HG03460 (cell line): ENCODE data around the gene SCN3B.
A peak's percentile ranks its signal among the peaks of the same experiment; 100 is the strongest.

Source experiments
- ATAC-seq: cut with Tn5 transposase; IDR thresholded peaks from one replicate; pipeline ENCODE4 v1.9.1; 2021; ENCODE audit not compliant: unreplicated experiment

Gene SCN3B

GRCh38 chr11:123654566-123655081 is at the start of gene SCN3B:
TSS of gene SCN3B (minus strand) at chr11:123654624. CDS start at chr11:123653801, 823 bp downstream.
- ATAC-seq, result no peak

- ATAC-seq, result no peak
Observed at GRCh38 chr11:123702696-123703095, 48.3 kb upstream of the SCN3B start.

- no peak for ATAC-seq
Observed at GRCh38 chr11:123702139-123702538, 47.7 kb upstream of the SCN3B start.

GRCh38 chr11:123700772-123701171 is 46.3 kb upstream of the SCN3B start:
- ATAC-seq, result no peak

- ATAC-seq, result no peak
Observed at GRCh38 chr11:123698546-123699127, 44.2 kb upstream of the SCN3B start.

- no peak for ATAC-seq
Observed at GRCh38 chr11:123696183-123696582, 41.8 kb upstream of the SCN3B start.

GRCh38 chr11:123695231-123695630 is 40.8 kb upstream of the SCN3B start:
- ATAC-seq, result no peak

- no peak for ATAC-seq
Observed at GRCh38 chr11:123694551-123694950, 40.1 kb upstream of the SCN3B start.

GRCh38 chr11:123692961-123693360 is 38.5 kb upstream of the SCN3B start:
- ATAC-seq, result no peak

GRCh38 chr11:123690485-123690884 is 36.1 kb upstream of the SCN3B start:
- no peak for ATAC-seq

GRCh38 chr11:123684601-123685000 is 30.2 kb upstream of the SCN3B start:
- no peak for ATAC-seq

- ATAC-seq, result no peak
Observed at GRCh38 chr11:123683428-123684170, 29.2 kb upstream of the SCN3B start.

GRCh38 chr11:123682696-123683410 is 28.4 kb upstream of the SCN3B start:
- ATAC-seq, result no peak

GRCh38 chr11:123681030-123681429 is 26.6 kb upstream of the SCN3B start:
- ATAC-seq, result no peak

GRCh38 chr11:123678246-123678645 is 23.8 kb upstream of the SCN3B start:
- ATAC-seq, result no peak

- no peak for ATAC-seq
Observed at GRCh38 chr11:123677510-123677909, 23.1 kb upstream of the SCN3B start.

- ATAC-seq, result no peak
Observed at GRCh38 chr11:123674297-123674696, 19.9 kb upstream of the SCN3B start.

GRCh38 chr11:123672568-123672967 is 18.1 kb upstream of the SCN3B start:
- ATAC-seq, result no peak

- ATAC-seq, result no peak
Observed at GRCh38 chr11:123671534-123671933, 17.1 kb upstream of the SCN3B start.

GRCh38 chr11:123670081-123670480 is 15.7 kb upstream of the SCN3B start:
- ATAC-seq, result no peak

GRCh38 chr11:123665306-123665705 is 10.9 kb upstream of the SCN3B start:
- no peak for ATAC-seq

- peak; percentile 86 for ATAC-seq
Observed at GRCh38 chr11:123659965-123660364, 5.5 kb upstream of the SCN3B start.
